GM18868 (cell line): ENCODE measurements around the gene TM9SF4.
"Not testable (repeated sequence)": the region's sequence is repeated elsewhere in the genome, so short reads cannot be mapped to it uniquely, and the experiment has no call there.

Source experiments
- ATAC-seq: cut with Tn5 transposase; IDR thresholded peaks from one replicate; pipeline ENCODE4 v1.9.1; 2021; ENCODE audit warnings: mild to moderate bottlenecking, moderate library complexity; ENCODE audit not compliant: unreplicated experiment

Gene TM9SF4

GRCh38 chr20:32186506-32186905, 77.0 kb downstream of the TM9SF4 start:
- no peak for ATAC-seq

GRCh38 chr20:32188376-32189122, 79.0 kb downstream of the TM9SF4 start:
- no peak for ATAC-seq

GRCh38 chr20:32189123-32189410, 79.6 kb downstream of the TM9SF4 start:
- ATAC-seq: no peak

- ATAC-seq: no peak
Observed at GRCh38 chr20:32189691-32190615, 80.4 kb downstream of the TM9SF4 start.

- ATAC-seq: no peak
Observed at GRCh38 chr20:32190616-32191415, 81.3 kb downstream of the TM9SF4 start.

GRCh38 chr20:32191422-32191821, 81.9 kb downstream of the TM9SF4 start:
- no peak for ATAC-seq

GRCh38 chr20:32191873-32192272, 82.4 kb downstream of the TM9SF4 start:
- ATAC-seq: no peak

GRCh38 chr20:32192698-32193097, 83.2 kb downstream of the TM9SF4 start:
- ATAC-seq: no peak

- not testable (repeated sequence) for ATAC-seq
Observed at GRCh38 chr20:32193336-32193735, 83.8 kb downstream of the TM9SF4 start.

GRCh38 chr20:32193996-32194395, 84.5 kb downstream of the TM9SF4 start:
- no peak for ATAC-seq

- ATAC-seq: no peak
Observed at GRCh38 chr20:32195581-32195980, 86.1 kb downstream of the TM9SF4 start.

GRCh38 chr20:32196613-32197012, 87.1 kb downstream of the TM9SF4 start:
- ATAC-seq: not testable (repeated sequence)

GRCh38 chr20:32197136-32197535, 87.6 kb downstream of the TM9SF4 start:
- not testable (repeated sequence) for ATAC-seq

- no peak for ATAC-seq
Observed at GRCh38 chr20:32199006-32199405, 89.5 kb downstream of the TM9SF4 start.

- no peak for ATAC-seq
Observed at GRCh38 chr20:32201296-32201976, 91.9 kb downstream of the TM9SF4 start.

- ATAC-seq: no peak
Observed at GRCh38 chr20:32201977-32202363, 92.5 kb downstream of the TM9SF4 start.

GRCh38 chr20:32203356-32204204, 94.1 kb downstream of the TM9SF4 start:
- no peak for ATAC-seq

GRCh38 chr20:32204205-32205109, 94.9 kb downstream of the TM9SF4 start:
- ATAC-seq: no peak
